Measurements from ENCODE around the gene RANGAP1.
A peak's percentile ranks its signal among the peaks of the same experiment; 100 is the strongest.
"Not testable (repeated sequence)": the region's sequence is repeated elsewhere in the genome, so short reads cannot be mapped to it uniquely, and the experiment has no call there.

The RANGAP1 gene

GRCh38 chr22:41261541-41262249, 24.3 kb downstream of the RANGAP1 start:
- DNase-seq (ENCODE audit: low read depth, low spot score) = no peak

- DNase-seq (ENCODE audit: low read depth, low spot score) = no peak
Observed at GRCh38 chr22:41260871-41261270, 25.1 kb downstream of the RANGAP1 start.

- not testable (repeated sequence) for DNase-seq (ENCODE audit: low read depth, low spot score)
Observed at GRCh38 chr22:41259756-41260155, 26.2 kb downstream of the RANGAP1 start.

GRCh38 chr22:41257696-41258095, 28.3 kb downstream of the RANGAP1 start:
- no peak for DNase-seq (ENCODE audit: low read depth, low spot score)

- DNase-seq (ENCODE audit: low read depth, low spot score) = peak; percentile 63
Observed at GRCh38 chr22:41256254-41257253, 29.4 kb downstream of the RANGAP1 start.

GRCh38 chr22:41254230-41254629, 31.8 kb downstream of the RANGAP1 start:
- no peak for DNase-seq (ENCODE audit: low read depth, low spot score)

GRCh38 chr22:41252365-41252764, 33.6 kb downstream of the RANGAP1 start:
- no peak for DNase-seq (ENCODE audit: low read depth, low spot score)

- DNase-seq (ENCODE audit: low read depth, low spot score) = no peak
Observed at GRCh38 chr22:41250127-41250526, 35.9 kb downstream of the RANGAP1 start.

- no peak for DNase-seq (ENCODE audit: low read depth, low spot score)
Observed at GRCh38 chr22:41249442-41249841, 36.5 kb downstream of the RANGAP1 start.

GRCh38 chr22:41248758-41249157, 37.2 kb downstream of the RANGAP1 start:
- DNase-seq (ENCODE audit: low read depth, low spot score) = no peak

GRCh38 chr22:41248314-41248713, 37.7 kb downstream of the RANGAP1 start:
- DNase-seq (ENCODE audit: low read depth, low spot score) = no peak

GRCh38 chr22:41247703-41248102, 38.3 kb downstream of the RANGAP1 start:
- DNase-seq (ENCODE audit: low read depth, low spot score) = no peak

- DNase-seq (ENCODE audit: low read depth, low spot score) = no peak
Observed at GRCh38 chr22:41245917-41246499, 40.0 kb downstream of the RANGAP1 start.

GRCh38 chr22:41243361-41243760, 42.6 kb downstream of the RANGAP1 start:
- no peak for DNase-seq (ENCODE audit: low read depth, low spot score)

- no peak for DNase-seq (ENCODE audit: low read depth, low spot score)
Observed at GRCh38 chr22:41242396-41243117, 43.4 kb downstream of the RANGAP1 start.

- no peak for DNase-seq (ENCODE audit: low read depth, low spot score)
Observed at GRCh38 chr22:41241133-41241676, 44.8 kb downstream of the RANGAP1 start.

- DNase-seq (ENCODE audit: low read depth, low spot score) = peak; percentile 63
Observed at GRCh38 chr22:41240377-41241132, 45.4 kb downstream of the RANGAP1 start, which contains the start of gene CHADL. Gene CHADL, minus strand, starts transcription at chr22:41240931. Its CDS starts 50 bp downstream, at chr22:41240881.

GRCh38 chr22:41239443-41240128, 46.4 kb downstream of the RANGAP1 start:
- DNase-seq (ENCODE audit: low read depth, low spot score) = peak; percentile 19

GRCh38 chr22:41238570-41239442, 47.2 kb downstream of the RANGAP1 start:
- no peak for DNase-seq (ENCODE audit: low read depth, low spot score)
